Frontal cortex (tissue), 4 donors: ENCODE results near the gene DUSP1. TPM values are rescaled to one million over a fixed set of nuclear protein-coding genes. Genes with fewer than 3 reads are reported as not detected.
A peak's percentile ranks its signal among the peaks of the same experiment; 100 is the strongest.
"Not testable (repeated sequence)": the region's sequence is repeated elsewhere in the genome, so short reads cannot be mapped to it uniquely, and the experiment has no call there.

Source experiments
- DNase-seq, 2 donors: peaks; one replicate each; pipeline ENCODE4 v3.0.0; 2012; ENCODE audit warnings: low spot score in 2 of 2
- FAIRE-seq: peaks from 2 replicates; lab custom pipeline; 2012; peaks lifted over from hg19 to GRCh38; lab: Jason Lieb, UNC
- total RNA-seq: library from RNA; depleted of rRNA; stranded (reverse); fragments of >200 nt; gene quantifications from one replicate; pipeline ENCODE4 v1.2.3, GENCODE V29; 2014
- donor health status: control.
- donor health status: control.
- donor health status: control.

DUSP1 gene
- total RNA-seq, 1 donor from 2014 or later, result 32.2 TPM

GRCh38 chr5:172798422-172799215 lies 27.6 kb upstream of the DUSP1 start:
- no peak for DNase-seq

DNA sequence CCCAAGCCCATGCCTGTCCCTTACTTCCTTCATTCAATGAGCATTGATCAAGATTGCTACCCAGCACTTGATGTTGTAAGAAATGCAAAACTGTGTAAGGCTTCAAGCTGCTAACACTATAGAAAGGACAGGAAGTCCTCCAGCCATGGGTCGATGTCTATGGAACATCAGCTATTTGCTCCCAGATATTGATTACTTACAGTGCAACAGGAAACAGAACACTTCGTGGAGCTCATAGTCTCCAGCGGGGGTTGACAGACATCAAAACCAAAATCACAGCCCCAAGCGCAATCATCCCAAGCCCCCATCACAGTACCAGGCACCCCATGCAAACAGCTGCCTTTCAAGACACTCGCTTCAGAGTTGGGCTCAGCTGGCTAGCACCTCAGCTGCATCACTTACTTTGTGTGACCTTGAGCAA lies 26.8 kb upstream of the DUSP1 start:
- FAIRE-seq, result no peak
- no peak for DNase-seq

More at GRCh38 chr5:172798422-172799215, 27.6 kb upstream of the DUSP1 start:
- no peak for FAIRE-seq

GRCh38 chr5:172796306-172796705 lies 25.3 kb upstream of the DUSP1 start:
- FAIRE-seq, result no peak
- DNase-seq, result no peak

DNA sequence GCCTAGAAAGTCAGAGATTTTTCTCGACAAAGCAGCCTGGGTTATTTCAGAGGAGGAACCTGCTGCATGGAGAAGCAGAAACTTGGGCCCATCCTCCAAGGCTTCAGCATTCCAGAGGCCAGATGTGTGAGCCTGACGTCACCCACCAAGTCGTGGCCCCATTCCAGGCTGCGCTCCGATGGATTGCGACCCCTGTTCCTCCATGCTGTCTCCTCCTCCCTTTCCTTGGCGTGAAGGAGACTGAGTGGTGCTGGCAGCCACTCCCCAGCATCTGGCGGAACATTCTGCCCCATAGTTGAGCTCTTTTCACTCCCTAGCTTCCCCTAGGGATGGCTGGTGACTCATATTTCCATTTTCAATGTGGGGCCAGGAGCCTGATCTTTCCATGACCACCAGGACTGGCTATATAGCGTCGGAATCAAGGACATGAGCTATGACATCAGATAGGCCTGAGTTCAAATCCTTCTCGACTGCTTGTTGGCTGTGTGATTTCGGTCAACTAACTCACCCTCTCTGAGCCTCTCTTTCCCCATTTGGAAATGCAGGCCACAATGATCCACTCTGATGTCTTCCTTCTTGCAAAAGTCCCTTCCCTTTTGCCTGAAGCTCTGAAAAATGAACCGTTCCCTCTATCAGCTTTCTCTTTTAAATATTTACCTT lies 24.5 kb upstream of the DUSP1 start:
- FAIRE-seq (no peak), DNase-seq (no peak)

- DNase-seq (no peak), FAIRE-seq (no peak)
Observed at GRCh38 chr5:172793577-172794488, 22.8 kb upstream of the DUSP1 start.

GRCh38 chr5:172792701-172793570 lies 21.9 kb upstream of the DUSP1 start:
- FAIRE-seq, result no peak
- DNase-seq, result no peak

DNA sequence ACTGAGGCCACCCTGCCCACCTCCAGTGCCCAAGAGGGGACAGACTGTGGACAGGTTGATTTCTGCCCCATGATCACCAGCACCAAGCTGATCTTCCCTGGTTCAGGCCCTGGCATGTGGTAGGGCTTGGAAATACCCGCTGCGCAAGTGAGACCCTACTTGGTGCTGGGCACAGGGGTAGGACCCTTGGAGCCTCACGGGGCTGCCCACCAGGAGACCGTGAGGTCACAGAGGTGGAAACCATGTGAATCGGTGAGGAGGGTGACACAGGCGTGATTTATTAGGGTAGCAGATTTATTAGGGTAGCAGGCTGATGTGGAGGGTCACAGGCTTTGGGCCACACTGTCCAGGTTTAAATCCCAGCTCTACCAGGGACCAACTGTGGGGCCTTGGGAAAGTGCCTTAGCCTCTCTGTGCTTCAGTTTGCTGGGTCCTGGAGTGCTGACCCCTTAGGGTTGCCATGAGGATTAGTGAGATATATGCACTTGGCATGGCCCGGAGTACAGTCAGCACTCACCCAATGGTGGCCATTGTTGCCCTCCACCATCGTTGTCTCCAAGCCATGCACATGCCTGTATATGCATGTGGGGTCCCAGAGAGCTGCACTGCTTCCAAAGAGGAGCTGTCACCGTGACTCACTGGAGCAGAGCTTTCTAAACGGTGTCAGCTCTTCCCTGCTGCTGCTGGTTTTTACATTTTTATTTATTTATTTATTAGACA lies 20.9 kb upstream of the DUSP1 start:
- DNase-seq (no peak), FAIRE-seq (no peak)

DNA sequence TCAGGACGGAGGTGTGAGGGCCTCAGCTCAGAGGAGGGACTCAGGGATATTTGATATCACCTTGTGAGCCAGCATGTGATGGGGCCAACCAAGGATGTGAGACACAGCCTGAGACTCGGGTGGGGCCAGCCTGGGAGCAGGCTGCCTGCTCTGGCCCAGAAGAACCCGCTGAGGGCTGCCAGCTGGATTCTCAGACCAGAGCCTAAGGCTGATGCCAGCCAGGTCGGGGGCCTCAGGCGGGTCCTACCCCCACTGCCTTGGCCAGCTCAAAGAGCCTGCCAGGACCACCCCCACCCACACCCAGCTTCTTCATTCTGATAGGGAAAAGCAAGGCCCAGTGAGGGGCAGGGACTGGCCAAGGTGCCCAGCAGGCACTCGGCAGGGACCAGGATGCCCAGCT lies 20.3 kb upstream of the DUSP1 start:
- DNase-seq, result no peak
- FAIRE-seq, result no peak

GRCh38 chr5:172790496-172790889 lies 19.5 kb upstream of the DUSP1 start:
- DNase-seq, result no peak
- FAIRE-seq, result no peak

- DNase-seq (no peak), FAIRE-seq (no peak)
Observed at GRCh38 chr5:172789687-172790495, 18.9 kb upstream of the DUSP1 start.

GRCh38 chr5:172788771-172789686 lies 18.0 kb upstream of the DUSP1 start:
- DNase-seq, result peak in 1 of 2 donors; percentile 46
- FAIRE-seq, result no peak

GRCh38 chr5:172787538-172787937 lies 16.5 kb upstream of the DUSP1 start:
- not testable (repeated sequence) for FAIRE-seq, DNase-seq

DNA sequence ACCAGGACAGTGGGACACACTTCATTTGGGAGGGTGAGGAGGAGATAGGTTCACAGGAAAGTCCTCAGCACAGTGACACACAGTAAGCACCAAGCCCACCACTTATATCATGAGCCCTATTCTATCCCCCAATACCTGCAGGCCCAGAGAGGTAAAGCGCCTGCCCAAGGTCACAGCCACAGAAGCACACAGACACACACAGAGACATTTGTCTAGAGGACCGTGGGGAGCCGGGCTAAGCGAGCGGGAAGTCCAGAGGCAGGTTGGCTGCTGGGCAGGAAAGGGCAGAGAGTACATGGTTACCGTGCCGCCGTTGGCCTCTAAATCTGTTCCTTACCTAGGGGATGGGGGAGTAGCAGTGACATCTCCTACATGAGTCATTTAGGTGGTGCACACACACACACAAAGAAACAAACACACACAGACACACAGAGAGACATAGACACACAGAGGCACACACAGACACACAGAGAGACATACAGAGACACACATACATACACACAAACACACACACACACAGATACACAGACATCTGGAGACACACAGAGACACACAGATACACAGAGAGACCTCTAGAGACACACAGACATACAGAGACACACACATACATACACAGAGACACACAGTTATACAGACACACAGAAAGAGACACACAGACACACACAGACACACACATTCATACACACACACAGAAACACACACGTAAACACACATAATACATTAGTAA lies 15.9 kb upstream of the DUSP1 start:
- DNase-seq (no peak), FAIRE-seq (no peak)

GRCh38 chr5:172785429-172786088 lies 14.6 kb upstream of the DUSP1 start:
- no peak for FAIRE-seq
- DNase-seq, result no peak

- not testable (repeated sequence) for DNase-seq, FAIRE-seq
Observed at GRCh38 chr5:172784162-172784561, 13.2 kb upstream of the DUSP1 start.

GRCh38 chr5:172783319-172783718 lies 12.3 kb upstream of the DUSP1 start:
- FAIRE-seq, DNase-seq: not testable (repeated sequence)
